Parathyroid adenoma (tissue), 2 donors: Measurements from ENCODE around the gene GRK1.
"Not testable (repeated sequence)": the region's sequence is repeated elsewhere in the genome, so short reads cannot be mapped to it uniquely, and the experiment has no call there.

Source experiments
- H2AFZ ChIP-seq: fragments of 300-600 bp; sonication (generic); one replicate; pipeline ENCODE4 v1.7.0; 2017; ENCODE audit warnings: antibody characterized with exemption, mild to moderate bottlenecking
- H3K27ac ChIP-seq: fragments of 300-600 bp; sonication (generic); one replicate; pipeline ENCODE4 v1.7.0; 2017
- H3K27me3 ChIP-seq: fragments of 300-600 bp; sonication (generic); one replicate; pipeline ENCODE4 v1.7.0; 2017; ENCODE audit warnings: low read length; ENCODE audit not compliant: control insufficient read depth, insufficient read depth
- H3K36me3 ChIP-seq: fragments of 300-600 bp; sonication (generic); one replicate; pipeline ENCODE4 v1.7.0; 2017; ENCODE audit warnings: low read length; ENCODE audit not compliant: control insufficient read depth, insufficient read depth
- H3K4me1 ChIP-seq: fragments of 300-600 bp; sonication (generic); one replicate; pipeline ENCODE4 v1.7.0; 2017; ENCODE audit warnings: control low read depth
- H3K4me2 ChIP-seq: fragments of 300-600 bp; sonication (generic); one replicate; pipeline ENCODE4 v1.7.0; 2017; ENCODE audit warnings: low read length
- H3K4me3 ChIP-seq: fragments of 300-600 bp; sonication (generic); one replicate; pipeline ENCODE4 v1.7.0; 2017; ENCODE audit warnings: low read depth, low read length
- H3K79me2 ChIP-seq: fragments of 300-600 bp; sonication (generic); one replicate; pipeline ENCODE4 v1.7.0; 2017; ENCODE audit warnings: control low read depth
- H3K9ac ChIP-seq: fragments of 300-600 bp; sonication (generic); one replicate; pipeline ENCODE4 v1.7.0; 2017; ENCODE audit warnings: mild to moderate bottlenecking
- H3K9me3 ChIP-seq: fragments of 300-600 bp; sonication (generic); one replicate; pipeline ENCODE4 v1.7.0; 2017; ENCODE audit warnings: low read length; ENCODE audit not compliant: control insufficient read depth
- CTCF ChIP-seq: fragments of 300-600 bp; sonication (generic); IDR thresholded peaks from one replicate; pipeline ENCODE4 v1.7.0; 2017; ENCODE audit warnings: antibody characterized with exemption, mild to moderate bottlenecking
- donor health status: primary hyperparathyroidism.

Gene GRK1

DNA sequence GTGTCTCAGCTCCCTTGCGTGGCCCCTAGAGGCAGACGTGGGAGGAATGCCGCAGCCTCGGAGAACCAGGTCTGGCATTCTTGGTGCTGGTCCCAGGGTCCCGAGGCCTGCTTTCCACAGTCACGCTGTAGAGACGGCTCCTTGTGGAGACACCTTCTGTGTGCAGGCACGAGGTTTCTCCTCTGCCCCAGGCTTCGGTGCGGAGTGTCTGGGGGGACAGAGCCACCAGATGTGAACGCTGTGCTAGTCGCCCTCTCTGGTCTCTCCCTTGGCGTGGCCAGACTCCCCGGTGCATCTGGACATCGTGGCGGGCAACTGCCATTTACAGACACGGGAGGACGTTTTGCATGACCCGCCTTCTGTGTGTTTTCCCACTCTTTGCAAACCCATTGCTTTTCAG, 84.5 kb downstream of the GRK1 start:
- H3K4me2 ChIP-seq = no peak overlapping the region
- H3K9ac ChIP-seq = no peak overlapping the region
- H3K4me3 ChIP-seq = no peak overlapping the region
- no peak overlapping the region for H2AFZ ChIP-seq
- no peaks in the 10 kb centered on the region for H3K9me3 ChIP-seq
- H3K27ac ChIP-seq = no peak overlapping the region
- H3K27me3 ChIP-seq = no peaks in the 10 kb centered on the region
- H3K36me3 ChIP-seq = no peaks in the 10 kb centered on the region
- TF ChIP-seq CTCF = no peak
- no peaks in the 10 kb centered on the region for H3K4me1 ChIP-seq
- no peaks in the 10 kb centered on the region for H3K79me2 ChIP-seq

DNA sequence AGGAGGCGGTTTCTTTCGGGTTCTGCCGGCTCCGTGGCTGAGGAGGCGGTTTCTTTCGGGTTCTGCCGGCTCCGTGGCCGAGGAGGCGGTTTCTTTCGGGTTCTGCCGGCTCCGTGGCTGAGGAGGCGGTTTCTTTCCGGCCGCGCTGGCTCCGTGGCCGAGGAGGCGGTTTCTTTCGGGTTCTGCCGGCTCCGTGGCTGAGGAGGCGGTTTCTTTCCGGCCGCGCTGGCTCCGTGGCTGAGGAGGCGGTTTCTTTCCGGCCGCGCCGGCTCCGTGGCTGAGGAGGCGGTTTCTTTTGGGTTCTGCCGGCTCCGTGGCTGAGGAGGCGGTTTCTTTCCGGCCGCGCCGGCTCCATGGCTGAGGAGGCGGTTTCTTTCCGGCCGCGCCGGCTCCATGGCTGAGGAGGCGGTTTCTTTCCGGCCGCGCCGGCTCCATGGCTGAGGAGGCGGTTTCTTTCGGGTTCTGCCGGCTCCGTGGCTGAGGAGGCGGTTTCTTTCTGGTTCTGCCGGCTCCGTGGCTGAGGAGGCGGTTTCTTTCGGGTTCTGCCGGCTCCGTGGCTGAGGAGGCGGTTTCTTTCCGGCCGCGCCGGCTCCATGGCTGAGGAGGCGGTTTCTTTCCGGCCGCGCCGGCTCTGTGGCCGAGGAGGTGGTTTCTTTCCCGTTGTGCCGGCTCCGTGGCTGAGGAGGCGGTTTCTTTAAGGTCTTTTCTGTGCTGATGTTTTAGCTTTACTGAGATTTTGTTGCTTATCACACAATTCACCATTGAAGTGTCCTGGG, 85.4 kb downstream of the GRK1 start:
- not testable (repeated sequence) for H3K36me3 ChIP-seq, H3K27me3 ChIP-seq, H3K9me3 ChIP-seq, H3K79me2 ChIP-seq, H3K4me1 ChIP-seq, H2AFZ ChIP-seq, H3K4me3 ChIP-seq, H3K4me2 ChIP-seq, H3K9ac ChIP-seq, H3K27ac ChIP-seq

DNA sequence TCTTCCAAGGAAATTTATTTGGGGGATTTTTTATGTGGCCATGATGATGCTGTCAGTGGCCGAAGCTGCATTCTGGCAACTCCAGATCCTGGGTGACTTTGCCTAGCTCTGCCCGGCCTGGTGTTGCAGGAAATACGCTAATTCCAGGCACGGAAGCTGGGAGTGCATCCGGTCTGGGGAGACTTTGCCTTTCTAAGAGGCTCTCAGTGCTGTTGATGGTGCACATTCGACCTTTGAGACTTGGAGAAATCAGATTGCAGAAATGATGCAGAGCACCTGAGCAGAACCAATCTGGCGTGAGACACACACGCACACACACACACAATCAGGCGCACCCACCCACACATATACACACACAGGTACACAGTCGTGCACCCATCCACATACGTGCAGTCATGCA, 86.2 kb downstream of the GRK1 start:
- Histone ChIP-seq H3K4me1 (no peaks in the 10 kb centered on the region), H3K4me3 (no peak overlapping the region), H3K9me3 (no peaks in the 10 kb centered on the region), H3K27me3 (no peaks in the 10 kb centered on the region), H2AFZ (no peak overlapping the region), H3K79me2 (no peaks in the 10 kb centered on the region), H3K4me2 (no peak overlapping the region), H3K27ac (no peak overlapping the region), H3K9ac (no peak overlapping the region), H3K36me3 (no peaks in the 10 kb centered on the region)
- no peak for TF ChIP-seq CTCF

- no peaks in the 10 kb centered on the region for H3K4me1 ChIP-seq
- no peak overlapping the region for H2AFZ ChIP-seq
- no peak for TF ChIP-seq CTCF
- no peaks in the 10 kb centered on the region for H3K27me3 ChIP-seq
- H3K27ac ChIP-seq = no peak overlapping the region
- H3K4me3 ChIP-seq = no peak overlapping the region
- no peak overlapping the region for H3K4me2 ChIP-seq
- H3K36me3 ChIP-seq = no peaks in the 10 kb centered on the region
- no peaks in the 10 kb centered on the region for H3K9me3 ChIP-seq
- H3K79me2 ChIP-seq = no peaks in the 10 kb centered on the region
- H3K9ac ChIP-seq = no peak overlapping the region
These were observed 87.2 kb downstream of the GRK1 start for GRCh38 chr13:113754242-113754641.

DNA sequence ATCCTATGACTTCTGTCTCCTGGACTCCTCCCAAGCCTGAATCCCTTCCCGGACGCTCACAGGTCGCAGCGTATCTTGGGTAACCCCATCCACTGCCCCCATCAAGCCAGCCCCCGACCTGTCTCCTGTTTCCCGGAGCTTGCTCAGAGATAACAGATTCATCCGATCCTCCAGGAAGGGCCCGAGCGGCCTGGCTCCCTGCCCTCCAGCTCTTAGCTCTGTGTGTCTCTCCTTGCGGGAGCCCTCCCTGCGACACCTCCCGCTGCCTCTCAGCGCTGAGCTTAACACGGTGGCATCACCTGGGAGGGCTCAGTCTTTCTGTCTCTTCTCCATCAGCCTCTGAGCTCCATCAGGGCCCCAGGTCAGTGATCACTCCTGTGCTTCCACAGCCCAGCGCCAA, 87.7 kb downstream of the GRK1 start:
- H3K79me2 ChIP-seq = no peaks in the 10 kb centered on the region

More for the DNA sequence above, 87.7 kb downstream of the GRK1 start:
- no peak overlapping the region for H2AFZ ChIP-seq
- no peak overlapping the region for H3K27ac ChIP-seq
- H3K9ac ChIP-seq = no peak overlapping the region
- H3K4me2 ChIP-seq = no peak overlapping the region
- no peak for TF ChIP-seq CTCF
- H3K9me3 ChIP-seq = no peaks in the 10 kb centered on the region
- no peaks in the 10 kb centered on the region for H3K27me3 ChIP-seq
- no peaks in the 10 kb centered on the region for H3K36me3 ChIP-seq
- H3K4me1 ChIP-seq = no peaks in the 10 kb centered on the region
- H3K4me3 ChIP-seq = no peak overlapping the region
